Measurements from ENCODE around the gene RBM45.

The RBM45 gene

GRCh38 chr2:178112202-178113152 lies at the start of gene RBM45:
RBM45 (plus strand) TSS chr2:178112437; CDS start chr2:178112547, 110 bp downstream.
- Histone ChIP-seq H3K4me2 (ENCODE audit: low read depth, low read length, poor library complexity, severe bottlenecking) (peak within 1 kb of the TSS; percentile 69), H3K9me2 (replicated peaks; ENCODE audit: low read depth, low read length) (no peaks in the 10 kb centered on the region), H3K4me3 (ENCODE audit: low read length, poor library complexity, severe bottlenecking) (peak within 1 kb of the TSS; percentile 80), H3K9me3 (ENCODE audit: insufficient read depth, low read depth, low read length) (no peaks in the 10 kb centered on the region), H3K36me3 (ENCODE audit: insufficient read depth, low read length) (no peaks in the 10 kb centered on the region), H3K9ac (ENCODE audit: low read depth, low read length, poor library complexity, severe bottlenecking) (peak within 1 kb of the TSS; percentile 81), H3F3A (ENCODE audit: low read depth) (no peaks in the 10 kb centered on the region), H3K4me1 (ENCODE audit: insufficient read depth, low read length, poor library complexity, severe bottlenecking) (peaks cover 12% of the 10 kb centered on the region), H4K20me1 (ENCODE audit: insufficient read depth, low read length, poor library complexity, severe bottlenecking) (no peaks in the 10 kb centered on the region), H3K79me2 (ENCODE audit: insufficient read depth, low read length) (peaks cover 10% of the 10 kb centered on the region; the same call in 1 of the 2 replicates), H3K27me3 (ENCODE audit: insufficient read depth, low read length, poor library complexity, severe bottlenecking) (no peaks in the 10 kb centered on the region), H2AFZ (ENCODE audit: low read length) (peak within 1 kb of the TSS; percentile 89)
- peak; percentile 89 for TF ChIP-seq CTCF (conservative IDR thresholded peaks at IDR 0.05; ENCODE audit: low read length)
- TF ChIP-seq EZH2phosphoT487 (IDR thresholded peaks at IDR 0.05; ENCODE audit: borderline replicate concordance): no peak

DNA sequence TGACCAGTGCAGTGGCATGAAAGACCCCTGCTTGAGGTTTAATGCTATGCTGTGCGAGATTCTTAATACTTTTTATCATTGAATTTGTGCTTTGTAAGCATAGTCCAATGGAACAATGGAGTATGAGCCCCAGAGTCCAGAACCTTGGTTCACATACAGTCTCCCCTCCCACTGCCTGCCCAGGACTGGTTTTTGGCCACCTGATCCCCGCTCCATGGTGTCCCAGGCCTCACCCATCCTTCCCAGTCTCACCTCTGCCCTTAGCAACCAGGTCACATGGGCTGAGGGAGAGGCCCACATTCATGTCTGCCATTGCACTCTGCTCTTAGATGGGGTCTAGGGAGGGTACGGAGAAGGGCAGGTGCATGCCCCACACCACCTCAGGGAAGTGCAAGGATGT lies 45.9 kb upstream of the RBM45 start:
- Histone ChIP-seq H3K79me2 (ENCODE audit: insufficient read depth, low read length) (no peaks in the 10 kb centered on the region), H3K4me2 (ENCODE audit: low read depth, low read length, poor library complexity, severe bottlenecking) (no peak overlapping the region), H4K20me1 (ENCODE audit: insufficient read depth, low read length, poor library complexity, severe bottlenecking) (no peaks in the 10 kb centered on the region), H2AFZ (ENCODE audit: low read length) (no peak overlapping the region), H3K4me3 (ENCODE audit: low read length, poor library complexity, severe bottlenecking) (no peak overlapping the region), H3K9me2 (replicated peaks; ENCODE audit: low read depth, low read length) (no peaks in the 10 kb centered on the region), H3F3A (ENCODE audit: low read depth) (no peaks in the 10 kb centered on the region), H3K9ac (ENCODE audit: low read depth, low read length, poor library complexity, severe bottlenecking) (no peak overlapping the region), H3K36me3 (ENCODE audit: insufficient read depth, low read length) (no peaks in the 10 kb centered on the region), H3K27me3 (ENCODE audit: insufficient read depth, low read length, poor library complexity, severe bottlenecking) (no peaks in the 10 kb centered on the region), H3K4me1 (ENCODE audit: insufficient read depth, low read length, poor library complexity, severe bottlenecking) (peaks cover 6% of the 10 kb centered on the region), H3K9me3 (ENCODE audit: insufficient read depth, low read depth, low read length) (no peaks in the 10 kb centered on the region)
- TF ChIP-seq CTCF (conservative IDR thresholded peaks at IDR 0.05; ENCODE audit: low read length): no peak

DNA sequence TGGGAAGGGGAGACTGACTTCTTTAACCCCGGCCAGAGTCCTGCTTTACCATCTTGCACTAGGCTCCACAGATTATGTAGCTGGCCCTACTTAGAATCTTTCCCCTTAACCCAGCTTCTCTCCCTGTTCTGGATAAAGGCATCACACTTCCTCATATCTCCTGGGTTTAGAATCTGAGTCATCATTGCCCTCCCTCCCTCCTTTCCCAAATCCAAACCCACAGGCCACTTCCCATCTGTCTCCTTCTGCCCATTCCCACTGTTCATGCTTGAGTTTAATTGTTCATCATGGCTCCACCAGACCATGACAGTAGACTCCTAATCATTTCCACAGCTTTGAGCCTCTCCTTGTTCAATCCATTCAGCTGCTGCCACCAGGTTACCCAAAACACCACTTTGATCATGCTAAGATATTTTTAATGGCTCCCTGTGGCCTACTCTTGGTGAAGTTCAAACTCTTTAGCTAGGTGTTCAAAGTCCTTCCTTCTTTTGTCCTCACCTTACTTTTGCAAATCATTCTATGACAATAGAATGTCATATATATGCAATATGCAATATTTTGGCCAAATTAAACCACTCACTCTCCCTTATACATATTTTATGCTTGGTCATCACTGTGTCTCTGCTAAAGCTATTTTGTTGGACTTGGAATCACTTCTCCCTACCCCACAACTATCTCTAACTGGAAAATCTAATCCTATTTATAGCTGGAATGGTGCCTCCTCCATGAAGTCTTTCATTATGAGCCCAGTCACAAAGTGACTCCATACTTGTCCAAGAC lies 45.2 kb upstream of the RBM45 start:
- Histone ChIP-seq H3F3A (ENCODE audit: low read depth) (no peaks in the 10 kb centered on the region), H3K27me3 (ENCODE audit: insufficient read depth, low read length, poor library complexity, severe bottlenecking) (no peaks in the 10 kb centered on the region), H3K4me2 (ENCODE audit: low read depth, low read length, poor library complexity, severe bottlenecking) (no peak overlapping the region), H3K4me3 (ENCODE audit: low read length, poor library complexity, severe bottlenecking) (no peak overlapping the region), H3K9me2 (replicated peaks; ENCODE audit: low read depth, low read length) (no peaks in the 10 kb centered on the region), H4K20me1 (ENCODE audit: insufficient read depth, low read length, poor library complexity, severe bottlenecking) (no peaks in the 10 kb centered on the region), H3K4me1 (ENCODE audit: insufficient read depth, low read length, poor library complexity, severe bottlenecking) (peaks cover 7% of the 10 kb centered on the region), H3K9ac (ENCODE audit: low read depth, low read length, poor library complexity, severe bottlenecking) (no peak overlapping the region), H2AFZ (ENCODE audit: low read length) (no peak overlapping the region), H3K36me3 (ENCODE audit: insufficient read depth, low read length) (no peaks in the 10 kb centered on the region), H3K9me3 (ENCODE audit: insufficient read depth, low read depth, low read length) (no peaks in the 10 kb centered on the region), H3K79me2 (ENCODE audit: insufficient read depth, low read length) (no peaks in the 10 kb centered on the region)
- TF ChIP-seq EZH2phosphoT487 (IDR thresholded peaks at IDR 0.05; ENCODE audit: borderline replicate concordance) (no peak), CTCF (conservative IDR thresholded peaks at IDR 0.05; ENCODE audit: low read length) (no peak)

Data from Loucy (cell line).